NCI-H526 treated with DMSO at 0.1 percent for 48 hours (cell line): ENCODE measurements around the gene PPAN.

Experiments used
- DNase-seq: peaks from one replicate; lab custom pipeline; 2025; lab: John Stamatoyannopoulos, UW

Gene PPAN, protein sequence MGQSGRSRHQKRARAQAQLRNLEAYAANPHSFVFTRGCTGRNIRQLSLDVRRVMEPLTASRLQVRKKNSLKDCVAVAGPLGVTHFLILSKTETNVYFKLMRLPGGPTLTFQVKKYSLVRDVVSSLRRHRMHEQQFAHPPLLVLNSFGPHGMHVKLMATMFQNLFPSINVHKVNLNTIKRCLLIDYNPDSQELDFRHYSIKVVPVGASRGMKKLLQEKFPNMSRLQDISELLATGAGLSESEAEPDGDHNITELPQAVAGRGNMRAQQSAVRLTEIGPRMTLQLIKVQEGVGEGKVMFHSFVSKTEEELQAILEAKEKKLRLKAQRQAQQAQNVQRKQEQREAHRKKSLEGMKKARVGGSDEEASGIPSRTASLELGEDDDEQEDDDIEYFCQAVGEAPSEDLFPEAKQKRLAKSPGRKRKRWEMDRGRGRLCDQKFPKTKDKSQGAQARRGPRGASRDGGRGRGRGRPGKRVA

DNA sequence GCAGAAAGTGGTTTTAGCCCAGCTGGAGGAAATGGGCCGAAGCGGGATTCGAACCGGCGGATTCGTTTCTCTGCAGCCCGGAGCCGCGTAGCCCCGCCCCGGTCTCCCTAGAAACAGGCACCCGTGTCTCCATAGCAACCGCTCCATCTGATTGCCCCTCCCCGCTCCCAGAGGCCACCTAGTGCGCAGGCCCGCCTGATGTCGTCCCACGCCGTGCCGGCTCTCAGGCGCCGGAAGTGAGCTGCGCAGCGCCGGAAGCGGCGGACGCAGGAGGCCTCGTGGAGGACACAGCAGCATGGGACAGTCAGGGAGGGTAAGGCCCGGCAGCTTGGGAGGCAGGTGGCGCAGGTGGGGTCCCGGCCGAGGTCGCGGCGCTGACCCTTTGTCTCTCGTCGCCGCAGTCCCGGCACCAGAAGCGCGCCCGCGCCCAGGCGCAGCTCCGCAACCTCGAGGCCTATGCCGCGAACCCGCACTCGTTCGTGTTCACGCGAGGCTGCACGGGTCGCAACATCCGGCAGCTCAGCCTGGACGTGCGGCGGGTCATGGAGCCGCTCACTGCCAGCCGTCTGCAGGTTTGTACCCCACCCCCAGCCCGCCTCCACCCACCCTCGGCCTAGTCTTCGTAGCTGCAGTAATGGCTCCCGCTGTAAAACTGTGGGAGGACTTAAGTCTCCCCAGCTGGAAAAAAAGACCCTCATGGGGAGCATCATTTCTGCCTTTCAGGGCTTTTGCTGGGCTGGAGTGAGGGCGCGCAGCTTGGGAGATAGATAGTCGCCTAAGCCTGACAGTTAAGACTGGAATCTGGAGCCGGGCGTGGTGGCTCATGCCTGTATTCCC is at the start of gene PPAN:
TSS of gene PPAN (plus strand) at position 263 of the 837 bp plus-strand sequence. CDS start at position 296, 33 bp downstream.
- peak; percentile 89 for DNase-seq

DNA sequence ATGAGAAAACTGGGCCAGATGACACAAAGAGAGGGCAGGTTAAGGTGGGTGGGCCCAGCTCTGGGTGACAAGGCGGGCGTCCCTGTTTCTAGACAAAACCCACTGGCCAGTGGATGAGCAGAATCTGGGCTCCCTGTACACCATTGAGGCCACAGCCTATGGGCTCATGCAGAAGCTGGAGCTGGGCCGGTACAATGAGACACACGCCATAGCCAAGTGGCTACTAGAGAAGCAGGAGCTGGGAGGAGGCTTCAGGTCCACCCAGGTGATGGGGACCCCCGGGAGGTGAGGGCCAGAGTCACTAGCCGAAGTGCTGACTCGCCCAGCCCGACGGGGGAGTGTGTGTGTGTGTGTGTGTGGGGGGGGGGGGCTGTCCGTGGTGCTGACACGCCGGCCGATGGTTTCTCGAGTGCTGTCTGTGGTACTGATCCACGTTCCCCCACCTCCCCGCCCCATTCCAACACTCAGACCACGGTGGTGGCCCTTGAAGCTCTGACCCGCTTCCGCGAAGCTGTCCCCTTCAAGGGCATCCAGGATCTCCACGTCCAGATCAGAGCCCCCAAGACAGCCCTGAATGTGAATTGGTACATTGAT is 44.3 kb upstream of the PPAN start:
- no peak for DNase-seq

GRCh38 chr19:10068205-10068604 is 38.0 kb upstream of the PPAN start:
- no peak for DNase-seq

DNA sequence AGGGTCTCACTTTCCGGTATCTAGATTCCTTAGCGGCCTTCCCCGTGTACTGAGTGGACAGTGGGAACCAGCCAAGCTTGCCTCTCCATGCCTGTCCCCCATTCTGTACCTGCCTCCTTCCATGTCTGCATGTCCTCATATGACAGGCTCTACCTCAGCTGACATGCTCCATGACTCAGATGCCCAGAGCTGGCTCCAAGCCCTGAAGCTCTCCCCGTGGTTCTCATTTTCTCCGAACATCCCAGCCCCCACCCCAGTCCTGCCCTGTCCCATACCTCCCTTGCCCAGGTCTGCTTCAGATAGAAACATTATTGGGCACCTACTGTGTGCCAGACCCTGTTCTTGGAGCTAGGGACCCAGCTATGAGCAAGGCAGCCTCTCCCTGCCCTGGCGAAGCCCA is 37.1 kb upstream of the PPAN start:
- no peak for DNase-seq

DNA sequence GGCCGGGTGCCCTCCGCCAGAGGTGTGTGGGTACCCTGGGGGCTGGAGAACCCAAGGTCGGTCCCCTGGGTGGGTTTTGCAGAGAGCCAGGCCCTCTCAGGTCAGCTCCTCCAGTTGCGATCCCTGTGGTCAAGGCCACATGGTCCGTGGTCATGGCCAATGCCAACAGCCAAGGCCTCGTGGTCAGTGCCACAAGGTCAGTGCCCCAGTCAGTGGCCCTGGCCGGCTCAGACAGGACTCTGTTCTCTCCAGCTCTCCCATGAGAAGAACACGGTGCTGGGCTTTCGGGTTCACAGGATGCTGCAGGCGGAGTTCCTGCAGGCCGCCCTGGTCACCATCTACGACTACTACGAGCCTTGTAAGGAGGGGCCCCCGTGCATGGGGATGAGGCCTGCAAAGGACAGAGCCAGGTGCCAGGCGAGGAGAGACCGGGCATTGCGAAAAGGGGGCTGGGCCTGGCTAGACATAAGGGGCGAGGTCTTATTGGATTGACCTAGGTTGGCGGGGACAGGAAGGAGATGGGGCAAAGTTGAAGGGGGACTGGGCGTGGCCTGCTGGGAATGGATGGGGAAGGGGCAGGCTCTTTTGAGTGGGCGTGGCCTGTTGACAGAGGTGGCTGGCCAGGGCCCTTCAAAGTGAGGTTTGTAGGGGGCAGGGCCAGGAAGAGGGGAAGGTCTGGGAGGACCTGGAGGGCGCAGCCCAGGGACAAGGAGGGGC is 35.3 kb upstream of the PPAN start:
- no peak for DNase-seq

DNA sequence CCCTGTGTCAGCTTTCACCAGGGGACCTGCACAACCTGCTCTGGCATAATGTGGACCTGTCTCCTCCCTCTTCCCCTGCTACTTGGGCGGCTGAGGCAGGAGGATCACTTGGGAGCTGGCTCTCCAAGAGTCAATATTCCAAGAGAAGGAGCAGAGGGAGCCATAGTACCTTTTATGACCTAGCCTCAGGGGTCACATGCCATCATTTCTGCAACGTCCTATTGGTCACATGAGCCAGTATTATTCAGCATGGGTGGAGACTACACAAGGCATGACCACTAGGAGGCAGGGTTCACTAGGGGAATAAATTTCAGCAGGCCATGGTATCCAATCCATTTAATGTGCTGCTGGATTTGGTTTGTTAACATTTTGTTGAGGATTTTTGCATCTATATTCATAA is 32.0 kb upstream of the PPAN start:
- DNase-seq, result no peak

DNA sequence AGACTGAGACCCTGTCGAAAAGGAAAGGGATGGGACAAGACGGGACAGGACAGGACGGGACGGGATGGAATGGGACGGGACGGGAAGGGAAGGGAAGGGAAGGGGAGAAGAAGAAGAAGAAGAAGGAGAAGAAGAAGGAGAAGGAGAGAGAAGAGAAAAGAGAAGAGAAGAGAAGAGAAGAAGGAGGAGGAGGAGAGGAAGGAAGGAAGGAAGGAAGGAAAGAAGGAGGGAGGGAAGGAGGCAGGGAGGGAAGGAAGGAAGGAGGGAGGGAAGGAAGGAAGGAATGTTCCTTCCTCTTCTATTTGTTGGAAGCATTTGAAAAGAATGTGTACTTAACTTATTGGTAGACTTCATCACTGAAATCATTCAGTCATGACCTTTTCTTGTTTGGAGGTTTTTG is 29.6 kb upstream of the PPAN start:
- DNase-seq, result no peak

- DNase-seq, result no peak
Measured at GRCh38 chr19:10078329-10078728, 27.8 kb upstream of the PPAN start.

DNA sequence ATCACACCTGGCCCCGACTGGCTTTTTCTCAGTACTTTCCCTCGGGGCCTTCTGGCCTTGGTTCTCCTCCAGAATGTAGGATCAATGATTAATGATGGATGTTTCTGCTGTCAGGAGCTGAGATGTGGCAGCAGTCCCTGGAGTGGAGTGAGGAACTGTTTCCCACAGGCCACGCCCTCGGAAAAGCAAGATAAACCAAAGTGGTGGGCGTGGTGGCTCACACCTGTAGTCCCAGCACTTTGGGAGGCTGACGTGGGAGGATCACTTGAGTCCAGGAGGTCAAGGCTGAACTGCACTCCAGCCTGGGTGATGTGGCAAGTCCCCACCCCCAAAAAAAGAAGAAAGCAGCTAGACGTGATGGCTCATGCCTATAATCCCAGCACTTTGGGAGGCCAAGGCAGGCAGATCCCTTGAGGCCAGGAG is 27.1 kb upstream of the PPAN start:
- DNase-seq, result no peak

GRCh38 chr19:10083911-10084310 is 22.3 kb upstream of the PPAN start:
- DNase-seq, result no peak

DNA sequence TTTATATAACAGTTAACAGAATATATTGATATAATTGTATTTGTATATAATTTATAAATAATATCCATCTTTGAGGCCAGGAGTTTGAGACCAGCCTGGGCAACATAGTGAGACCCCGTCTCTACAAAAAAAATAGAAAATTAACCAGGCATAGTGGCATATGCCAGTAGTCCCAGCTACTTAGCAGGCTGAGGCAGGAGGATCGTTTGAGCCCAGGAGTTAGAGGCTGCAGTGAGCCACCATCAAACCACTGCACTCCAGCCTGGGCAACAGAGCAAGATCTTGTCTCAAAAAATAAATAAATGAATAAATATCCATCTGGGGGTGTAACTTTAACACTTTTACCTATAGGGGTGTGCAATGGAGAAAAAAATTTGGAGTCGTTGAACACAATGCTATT is 21.4 kb upstream of the PPAN start:
- no peak for DNase-seq

- no peak for DNase-seq
Measured at GRCh38 chr19:10085641-10086590, 20.2 kb upstream of the PPAN start, which contains the start of gene SHFL. Gene SHFL (plus strand): TSS chr19:10086317. CDS start chr19:10086428, 111 bp downstream.

- no peak for DNase-seq
Measured at GRCh38 chr19:10086591-10087192, 19.5 kb upstream of the PPAN start.

GRCh38 chr19:10087296-10088061 is 18.7 kb upstream of the PPAN start:
- no peak for DNase-seq

DNA sequence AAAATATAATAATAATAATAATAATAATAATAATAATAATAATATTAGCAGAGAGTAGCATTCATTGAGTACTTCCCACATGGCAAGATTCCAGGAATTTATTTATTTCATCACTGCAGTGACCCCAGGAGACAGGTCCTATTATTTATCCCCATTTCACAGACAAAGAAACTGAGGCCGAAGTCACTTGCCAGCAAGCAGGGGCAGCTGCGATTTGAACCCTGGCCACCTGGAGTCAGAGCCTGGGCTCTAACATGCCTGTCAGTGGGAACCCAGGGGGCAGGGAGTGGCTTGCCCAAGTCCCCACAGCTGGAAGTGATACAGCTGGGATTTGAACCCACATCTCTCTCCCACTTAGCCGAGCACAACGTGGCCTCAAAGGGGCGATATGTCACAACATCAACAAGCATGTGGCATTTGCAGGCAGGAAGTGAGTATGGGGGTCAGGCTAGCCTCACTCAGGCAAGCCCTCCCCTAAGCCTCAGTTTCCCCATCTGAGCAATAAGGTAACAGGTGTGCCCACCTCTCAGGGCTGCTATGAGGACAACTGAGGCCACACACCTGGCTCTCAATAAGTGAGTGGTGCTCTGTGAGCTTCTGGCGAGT is 17.1 kb upstream of the PPAN start:
- DNase-seq, result no peak

- DNase-seq, result no peak
Measured at GRCh38 chr19:10089801-10090375, 16.3 kb upstream of the PPAN start.

- no peak for DNase-seq
Measured at GRCh38 chr19:10091370-10091687, 14.8 kb upstream of the PPAN start.

GRCh38 chr19:10091895-10092641 is 14.1 kb upstream of the PPAN start:
- DNase-seq, result no peak
